GM19193 (cell line): ENCODE results near the gene MORN1.

ENCODE experiments used
- POLR2A ChIP-seq: IDR thresholded peaks from 4 replicates; pipeline ENCODE4 v1.6.1; 2011; ENCODE audit not compliant: insufficient read depth, insufficient read length; ENCODE audit errors: extremely low read depth

The MORN1 gene

DNA sequence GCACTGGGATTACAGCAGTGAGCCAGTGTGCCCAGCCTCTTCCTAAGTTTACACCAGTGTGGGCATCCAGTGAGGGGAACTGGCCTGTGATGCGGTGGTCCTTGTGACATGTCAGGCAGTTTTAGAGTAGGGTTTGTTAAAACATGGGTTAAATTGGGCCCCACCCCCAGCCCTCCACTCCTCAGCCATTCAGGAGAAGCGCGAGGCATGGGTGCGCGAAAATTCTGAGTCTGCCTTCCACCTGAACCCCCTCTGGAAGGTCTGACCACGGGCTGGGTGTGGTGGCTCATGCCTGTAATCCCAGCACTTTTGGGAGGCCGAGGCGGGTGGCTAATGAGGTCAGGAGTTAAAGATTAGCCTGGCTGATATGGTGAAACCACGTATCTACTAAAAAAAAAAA is 111.5 kb downstream of the MORN1 start:
- no peak for TF ChIP-seq POLR2A

GRCh38 chr1:2279210-2279639 is 112.1 kb downstream of the MORN1 start:
- TF ChIP-seq POLR2A: no peak

- TF ChIP-seq POLR2A: no peak
Measured at GRCh38 chr1:2278591-2279209, 112.7 kb downstream of the MORN1 start.

GRCh38 chr1:2277741-2278488 is 113.4 kb downstream of the MORN1 start:
- TF ChIP-seq POLR2A: no peak

- no peak for TF ChIP-seq POLR2A
Measured at GRCh38 chr1:2276803-2277580, 114.4 kb downstream of the MORN1 start.

GRCh38 chr1:2275796-2276536 is 115.4 kb downstream of the MORN1 start:
- no peak for TF ChIP-seq POLR2A

DNA sequence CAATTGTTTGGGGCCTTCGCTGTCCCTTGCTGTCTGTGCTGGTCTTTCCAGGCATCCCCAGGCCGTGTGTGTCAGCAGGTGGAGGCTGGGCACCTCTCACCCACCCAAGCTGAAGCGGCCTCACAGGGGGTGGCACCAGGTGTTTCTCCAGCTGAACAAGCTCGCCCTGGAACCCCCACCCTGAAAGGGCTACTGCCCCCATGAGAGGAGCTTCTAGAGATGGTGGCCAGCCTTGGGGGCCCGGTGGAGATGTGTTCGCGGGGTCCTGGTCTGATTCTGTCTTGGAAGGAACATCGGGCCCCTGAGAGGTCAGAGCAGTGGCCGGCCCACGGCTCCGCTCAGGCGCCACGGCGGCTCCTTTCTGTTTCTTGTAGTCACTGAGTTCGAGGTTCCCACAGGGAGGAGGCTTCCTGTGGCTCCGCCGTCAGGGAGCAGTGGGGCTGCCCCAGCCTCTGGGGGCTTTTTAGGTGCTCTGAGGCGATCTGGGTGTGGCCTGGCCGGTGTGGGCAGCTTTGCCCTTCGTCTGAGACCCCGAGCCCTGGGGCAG is 116.4 kb downstream of the MORN1 start:
- no peak for TF ChIP-seq POLR2A

DNA sequence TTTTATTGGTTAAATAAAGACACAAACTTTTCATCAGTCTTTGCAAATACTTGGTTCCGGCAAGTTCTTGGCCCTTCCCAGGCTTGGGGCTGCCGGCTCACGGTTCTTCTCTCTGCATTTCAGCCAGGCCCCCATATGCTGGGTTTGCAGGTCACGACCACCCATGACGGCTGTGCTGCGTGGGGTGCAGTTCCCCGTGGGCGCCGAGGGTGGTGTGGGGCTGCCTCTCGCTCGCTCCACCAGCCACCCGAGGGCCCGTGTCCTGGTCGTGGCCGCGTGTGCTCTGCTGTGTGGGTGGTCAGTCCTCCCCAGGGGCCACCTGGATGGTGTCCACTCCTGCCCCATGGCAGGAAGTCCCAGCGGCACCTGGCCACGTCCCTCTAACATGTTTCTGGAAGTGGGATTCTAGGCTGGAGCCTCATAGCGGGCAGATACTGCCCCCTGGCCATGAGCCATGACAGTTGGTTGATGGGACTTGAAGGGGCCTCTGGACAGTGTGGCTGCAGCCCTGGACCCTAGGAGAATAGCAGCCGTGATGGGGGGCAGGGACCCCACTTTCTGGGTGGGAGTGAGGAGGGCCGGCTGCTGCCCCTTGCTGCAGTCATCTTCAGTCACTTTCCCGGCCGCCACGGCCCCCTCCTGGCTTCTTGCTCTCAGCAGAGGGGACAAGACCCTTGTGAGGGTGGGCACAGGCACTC is 117.0 kb downstream of the MORN1 start:
- TF ChIP-seq POLR2A: no peak

DNA sequence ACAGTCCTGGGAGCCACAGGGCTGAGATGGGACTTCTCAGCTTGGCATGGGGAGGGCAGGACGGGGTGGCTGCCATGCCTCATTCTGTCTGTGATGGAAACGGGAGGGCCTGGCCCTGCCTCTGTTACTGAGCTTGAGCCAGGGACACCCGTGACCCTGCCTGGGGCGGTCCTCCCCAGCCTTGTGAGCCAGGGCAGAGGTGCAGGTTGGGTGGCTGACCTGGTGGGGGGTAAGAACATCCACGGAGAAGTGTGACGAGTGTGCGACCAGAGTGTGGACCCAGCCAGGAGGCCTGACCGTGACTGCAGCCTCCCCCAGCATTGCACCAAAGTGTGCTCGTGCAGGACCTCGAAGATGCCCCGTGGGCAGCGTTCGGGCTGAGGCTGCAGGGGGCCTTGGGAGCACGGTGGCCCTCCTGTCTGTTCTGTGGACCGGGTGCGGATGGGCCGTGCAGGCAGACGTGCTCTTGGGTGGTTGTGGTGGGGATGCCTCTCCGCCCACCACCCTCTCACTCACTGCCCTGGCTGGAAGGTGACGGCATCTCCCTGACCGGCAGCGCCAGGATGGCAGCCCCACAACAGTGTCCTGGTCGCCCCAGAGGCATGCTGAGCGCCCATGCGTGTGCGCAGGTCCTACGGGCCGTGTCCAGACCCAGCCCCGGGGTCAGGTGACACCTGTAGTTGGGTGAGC is 117.8 kb downstream of the MORN1 start:
- no peak for TF ChIP-seq POLR2A

GRCh38 chr1:2272686-2273400 is 118.5 kb downstream of the MORN1 start:
- no peak for TF ChIP-seq POLR2A

DNA sequence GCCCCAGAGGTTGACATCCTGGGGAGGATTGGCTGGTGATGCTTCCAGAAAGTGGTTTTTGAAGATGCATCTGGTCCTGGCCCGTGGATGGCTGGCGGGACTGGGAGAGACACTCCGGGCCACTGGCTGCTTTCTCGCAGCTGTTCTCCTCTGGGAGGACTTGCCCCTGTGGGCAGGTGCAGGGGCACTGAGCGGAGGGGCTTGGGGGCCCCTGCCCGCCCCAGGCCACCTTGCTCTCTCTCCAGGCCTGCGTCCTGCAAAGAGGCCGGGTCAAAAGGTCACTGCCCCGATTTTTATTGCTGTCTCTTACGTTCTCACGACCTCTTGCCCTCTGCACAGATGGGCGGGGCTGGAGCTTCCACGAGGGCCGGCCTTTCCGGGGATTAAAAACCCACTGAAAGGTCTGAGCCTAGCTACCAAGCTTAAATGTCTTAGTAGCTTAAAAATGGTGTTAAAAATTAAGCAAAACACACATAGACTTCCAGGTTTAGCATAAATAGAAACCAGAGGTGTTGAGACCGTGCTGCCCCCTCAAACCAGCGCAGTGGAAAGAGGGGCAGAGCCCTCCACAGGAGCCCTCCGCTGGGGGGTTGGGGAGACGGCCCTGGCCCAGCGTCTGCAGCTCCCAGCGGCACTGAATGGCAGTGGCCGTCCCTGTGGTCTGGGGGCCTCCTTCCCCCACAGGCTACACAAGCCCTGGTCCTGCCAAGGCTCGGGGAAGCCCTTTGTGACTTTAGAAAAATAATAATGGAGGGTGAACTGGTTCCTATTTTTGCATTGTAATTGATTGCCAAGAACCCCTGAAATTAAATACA is 119.3 kb downstream of the MORN1 start:
- TF ChIP-seq POLR2A: no peak
